Osteocyte (in vitro differentiated cells): ENCODE measurements around the gene DENR. TPM values are rescaled to one million over a fixed set of nuclear protein-coding genes. Genes with fewer than 3 reads are reported as not detected.

Experiments
- DNase-seq: peaks from one replicate; pipeline ENCODE4 v3.0.0; 2021; ENCODE audit warnings: mixed read lengths; ENCODE audit not compliant: unreplicated experiment; ENCODE audit errors: extremely low spot score
- H3K27ac Mint-ChIP-seq: one replicate; pipeline ENCODE4 v1.8.0; 2021; ENCODE audit warnings: mild to moderate bottlenecking, mixed read lengths; ENCODE audit not compliant: unreplicated experiment
- H3K27me3 Mint-ChIP-seq: one replicate; pipeline ENCODE4 v1.8.0; 2021; ENCODE audit warnings: mixed read lengths; ENCODE audit not compliant: unreplicated experiment
- H3K36me3 Mint-ChIP-seq: one replicate; pipeline ENCODE4 v1.8.0; 2021; ENCODE audit warnings: mixed read lengths; ENCODE audit not compliant: unreplicated experiment
- H3K4me1 Mint-ChIP-seq: one replicate; pipeline ENCODE4 v1.8.0; 2021; ENCODE audit warnings: mixed read lengths; ENCODE audit not compliant: unreplicated experiment
- H3K4me3 Mint-ChIP-seq: one replicate; pipeline ENCODE4 v1.8.0; 2021; ENCODE audit warnings: mild to moderate bottlenecking, moderate library complexity, mixed read lengths; ENCODE audit not compliant: unreplicated experiment
- H3K9me3 Mint-ChIP-seq: one replicate; pipeline ENCODE4 v1.8.0; 2021; ENCODE audit warnings: mixed read lengths; ENCODE audit not compliant: unreplicated experiment
- total RNA-seq: library from RNA; stranded (reverse); gene quantifications from 2 replicates; pipeline ENCODE4 v1.2.1, GENCODE V29; 2021
- TF ChIP-seq, protein P1 (sequence below): fragments of 200-600 bp; sonication (generic); IDR thresholded peaks from 2 replicates; pipeline ENCODE4 v1.5.0; 2021; ENCODE audit warnings: antibody characterized with exemption, mild to moderate bottlenecking, moderate library complexity

DENR gene
- total RNA-seq, 1 donor from 2014 or later, result 50.2 TPM

DNA sequence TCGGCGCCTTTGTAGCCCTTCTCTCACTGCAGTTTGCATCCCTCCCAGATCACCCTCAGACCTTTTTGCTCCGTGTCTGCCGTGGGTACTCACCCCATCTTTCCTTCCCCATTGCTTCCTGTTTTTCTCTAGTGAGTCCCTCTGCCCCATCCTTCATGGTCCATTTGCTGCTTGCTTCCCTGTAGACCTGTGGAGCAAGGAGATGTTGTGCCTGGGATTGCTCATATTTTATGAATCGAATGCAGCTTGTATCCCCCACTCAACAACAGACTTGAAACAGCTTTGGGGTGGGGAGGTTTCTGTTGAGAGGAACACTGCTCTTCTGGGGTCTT, 661 bp downstream of the DENR start:
- TF ChIP-seq, protein P1, sequence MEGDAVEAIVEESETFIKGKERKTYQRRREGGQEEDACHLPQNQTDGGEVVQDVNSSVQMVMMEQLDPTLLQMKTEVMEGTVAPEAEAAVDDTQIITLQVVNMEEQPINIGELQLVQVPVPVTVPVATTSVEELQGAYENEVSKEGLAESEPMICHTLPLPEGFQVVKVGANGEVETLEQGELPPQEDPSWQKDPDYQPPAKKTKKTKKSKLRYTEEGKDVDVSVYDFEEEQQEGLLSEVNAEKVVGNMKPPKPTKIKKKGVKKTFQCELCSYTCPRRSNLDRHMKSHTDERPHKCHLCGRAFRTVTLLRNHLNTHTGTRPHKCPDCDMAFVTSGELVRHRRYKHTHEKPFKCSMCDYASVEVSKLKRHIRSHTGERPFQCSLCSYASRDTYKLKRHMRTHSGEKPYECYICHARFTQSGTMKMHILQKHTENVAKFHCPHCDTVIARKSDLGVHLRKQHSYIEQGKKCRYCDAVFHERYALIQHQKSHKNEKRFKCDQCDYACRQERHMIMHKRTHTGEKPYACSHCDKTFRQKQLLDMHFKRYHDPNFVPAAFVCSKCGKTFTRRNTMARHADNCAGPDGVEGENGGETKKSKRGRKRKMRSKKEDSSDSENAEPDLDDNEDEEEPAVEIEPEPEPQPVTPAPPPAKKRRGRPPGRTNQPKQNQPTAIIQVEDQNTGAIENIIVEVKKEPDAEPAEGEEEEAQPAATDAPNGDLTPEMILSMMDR, result no peak
- no peak for DNase-seq
- Mint-ChIP-seq H3K9me3 (no peaks in the 10 kb centered on the region), H3K4me3 (peak overlapping the region; percentile 95), H3K27ac (peak overlapping the region; percentile 89), H3K36me3 (peaks cover 33% of the 10 kb centered on the region), H3K27me3 (no peaks in the 10 kb centered on the region), H3K4me1 (peaks cover 27% of the 10 kb centered on the region)

DNA sequence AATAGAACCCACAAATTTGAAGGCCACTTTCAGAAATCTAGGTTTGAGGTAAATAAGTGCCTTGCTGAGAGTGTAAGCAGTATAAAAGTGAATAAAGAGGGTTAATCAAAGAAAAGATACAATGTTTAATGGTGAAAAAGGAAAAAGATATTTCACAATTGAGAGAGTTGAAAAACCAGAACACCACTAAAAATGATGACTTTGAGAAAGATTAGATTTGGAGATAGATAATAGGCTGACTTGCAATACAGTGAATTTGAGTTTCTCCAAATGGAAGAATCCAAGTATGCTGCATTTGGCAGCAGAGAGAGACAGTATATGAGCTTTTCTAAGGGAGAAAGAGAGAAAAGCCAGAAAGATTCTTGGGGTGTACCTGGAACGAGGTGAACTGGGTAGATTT, 2.2 kb downstream of the DENR start:
- no peak overlapping the region for H3K27ac Mint-ChIP-seq

DNA sequence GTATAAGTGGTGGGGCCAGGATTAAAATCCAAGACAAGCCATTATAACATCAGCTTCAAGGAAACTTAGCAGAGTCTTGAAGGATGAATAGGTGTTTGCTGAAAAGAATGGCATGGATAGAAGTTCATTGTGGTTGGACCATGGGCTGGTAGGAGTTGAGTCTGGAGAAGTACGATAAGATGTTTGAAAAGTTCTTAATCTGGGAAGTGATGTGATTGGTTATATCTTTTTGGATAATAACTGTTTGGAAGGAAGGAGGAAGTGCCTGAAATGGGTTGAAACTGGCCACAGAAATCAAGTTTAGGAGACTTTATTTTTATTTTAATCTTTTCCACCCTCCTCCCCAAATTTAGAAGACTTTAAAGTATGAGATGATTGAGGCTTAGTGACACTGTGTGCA, 4.9 kb downstream of the DENR start:
- Mint-ChIP-seq H3K27me3 (no peaks in the 10 kb centered on the region), H3K36me3 (peaks cover 39% of the 10 kb centered on the region), H3K9me3 (no peaks in the 10 kb centered on the region), H3K4me3 (no peak overlapping the region), H3K27ac (no peak overlapping the region), H3K4me1 (peaks cover 19% of the 10 kb centered on the region)
- DNase-seq, result no peak
- TF ChIP-seq, protein P1, result no peak

More for the DNA sequence above, 2.2 kb downstream of the DENR start:
- no peaks in the 10 kb centered on the region for H3K9me3 Mint-ChIP-seq
- no peaks in the 10 kb centered on the region for H3K27me3 Mint-ChIP-seq
- H3K4me1 Mint-ChIP-seq, result peaks cover 27% of the 10 kb centered on the region
- DNase-seq, result no peak
- TF ChIP-seq, protein P1, result no peak
- H3K4me3 Mint-ChIP-seq, result no peak overlapping the region
- H3K36me3 Mint-ChIP-seq, result peaks cover 33% of the 10 kb centered on the region

DNA sequence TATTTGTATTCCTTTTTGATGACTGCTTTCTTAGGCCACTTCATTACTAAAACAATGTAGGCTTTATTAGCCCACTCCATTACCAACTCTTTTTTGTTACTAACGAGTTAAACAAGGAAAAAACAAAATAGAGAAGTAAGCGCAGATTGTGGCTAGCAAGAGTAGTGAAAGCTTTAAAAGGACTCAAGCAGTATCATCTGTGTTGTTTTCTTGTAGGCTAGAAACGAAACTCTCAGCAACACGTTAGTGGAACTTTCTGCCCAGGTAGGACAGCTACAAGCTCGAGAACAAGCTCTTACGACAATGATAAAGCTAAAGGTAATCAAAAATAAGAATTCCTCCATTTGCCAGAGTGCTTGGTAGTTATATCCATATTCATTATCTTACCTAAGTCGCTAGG, 32.9 kb downstream of the DENR start:
- H3K4me3 Mint-ChIP-seq, result no peak overlapping the region
- no peak overlapping the region for H3K27ac Mint-ChIP-seq
- H3K36me3 Mint-ChIP-seq, result no peaks in the 10 kb centered on the region
- TF ChIP-seq, protein P1, result no peak
- no peaks in the 10 kb centered on the region for H3K4me1 Mint-ChIP-seq
- H3K9me3 Mint-ChIP-seq, result no peaks in the 10 kb centered on the region
- no peaks in the 10 kb centered on the region for H3K27me3 Mint-ChIP-seq
- DNase-seq, result no peak

DNA sequence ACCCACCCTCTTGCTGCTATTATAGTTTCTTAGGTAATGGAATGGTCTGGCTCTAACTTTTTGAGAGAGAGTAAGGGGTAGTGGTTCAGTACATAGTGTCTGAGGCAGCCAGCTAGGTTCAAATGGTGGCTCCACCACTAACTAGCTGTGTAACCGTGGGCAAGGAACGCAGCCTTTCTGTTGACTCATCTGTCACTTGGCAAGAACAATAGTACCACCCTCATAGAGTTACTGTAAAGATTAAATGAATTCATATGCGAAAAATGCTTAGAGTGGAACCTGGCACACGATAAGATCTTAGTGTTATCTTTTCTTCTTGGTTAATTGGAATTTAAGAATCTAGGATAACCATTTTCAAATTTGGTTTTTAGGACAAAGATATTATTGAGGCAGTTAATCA, 35.8 kb downstream of the DENR start:
- no peak for DNase-seq
- no peak overlapping the region for H3K27ac Mint-ChIP-seq
- no peaks in the 10 kb centered on the region for H3K27me3 Mint-ChIP-seq
- no peaks in the 10 kb centered on the region for H3K4me1 Mint-ChIP-seq
- no peaks in the 10 kb centered on the region for H3K36me3 Mint-ChIP-seq
- TF ChIP-seq, protein P1, result no peak
- no peak overlapping the region for H3K4me3 Mint-ChIP-seq
- no peaks in the 10 kb centered on the region for H3K9me3 Mint-ChIP-seq
